HEK293 (cell line): Measurements from ENCODE around the gene ACAD8.

Source experiments
- CTCF ChIA-PET: fragments of 350-600 bp; formaldehyde crosslinking; extraction: SDS; loops from one replicate; lab custom pipeline; 2021; ENCODE audit warnings: antibody characterized with exemption; lab: Yijun Ruan, JAX
- POLR2A ChIA-PET: fragments of 300-600 bp; formaldehyde crosslinking; extraction: SDS; loops from one replicate; lab custom pipeline; 2020; ENCODE audit warnings: antibody characterized with exemption, inconsistent platforms; lab: Yijun Ruan, JAX
- H3K27ac ChIP-seq: fragments of 200-500 bp; sonication (Bioruptor generic); 2 replicates; pipeline ENCODE4 v1.5.1; 2014; ENCODE audit warnings: low read depth, low read length, control low read depth, inconsistent platforms; ENCODE audit errors: extremely low read depth
- H3K36me3 ChIP-seq, 2 experiments: fragments of 200-500 bp in 1 of 2; sonication (Bioruptor generic) in 1 of 2; 1 replicate in 1 of 2; 2 replicates in 1 of 2; pipeline ENCODE4 v1.5.1; 2014 to 2017; ENCODE audit warnings: inconsistent platforms in 2 of 2, low read length in 2 of 2; ENCODE audit not compliant: control insufficient read depth in 2 of 2, insufficient read depth in 1 of 2
- H3K4me1 ChIP-seq: fragments of 200-500 bp; sonication (Bioruptor generic); 2 replicates; pipeline ENCODE4 v1.5.1; 2014; ENCODE audit warnings: mild to moderate bottlenecking, low read length, inconsistent platforms; ENCODE audit not compliant: control insufficient read depth, insufficient read depth
- H3K4me3 ChIP-seq: 2 replicates; pipeline ENCODE4 v1.5.1; 2011; ENCODE audit warnings: low read depth, mild to moderate bottlenecking, control low read depth, low read length, moderate library complexity
- H3K9me3 ChIP-seq: fragments of 200-500 bp; sonication (Bioruptor generic); 2 replicates; pipeline ENCODE4 v1.5.1; 2014; ENCODE audit warnings: low read depth, low read length, inconsistent platforms; ENCODE audit not compliant: control insufficient read depth, insufficient read depth
- HOXA7 ChIP-seq: sonication (generic); formaldehyde crosslinking; IDR thresholded peaks from 2 replicates; pipeline ENCODE4 v1.8.1; 2022; ENCODE audit warnings: missing genetic modification reagents, borderline replicate concordance
- HOXC10 ChIP-seq: sonication (generic); formaldehyde crosslinking; IDR thresholded peaks from 2 replicates; pipeline ENCODE4 v1.8.1; 2023; ENCODE audit warnings: mild to moderate bottlenecking, missing genetic modification reagents
- KLF8 ChIP-seq: fragments of 450-650 bp; formaldehyde crosslinking; IDR thresholded peaks from 2 replicates; pipeline ENCODE4 v1.5.1; 2016; ENCODE audit warnings: missing biosample characterization, missing genetic modification characterization
- MEIS1 ChIP-seq: sonication (generic); formaldehyde crosslinking; IDR thresholded peaks from 2 replicates; pipeline ENCODE4 v1.8.1; 2022; ENCODE audit warnings: missing genetic modification reagents, mild to moderate bottlenecking, borderline replicate concordance
- OVOL3 ChIP-seq: fragments of 450-650 bp; formaldehyde crosslinking; IDR thresholded peaks from 2 replicates; pipeline ENCODE4 v1.5.1; 2016; ENCODE audit warnings: missing biosample characterization, missing genetic modification characterization
- PATZ1 ChIP-seq: fragments of 450-650 bp; formaldehyde crosslinking; IDR thresholded peaks from 2 replicates; pipeline ENCODE4 v1.5.1; 2016; ENCODE audit warnings: missing biosample characterization, missing genetic modification characterization
- PRDM4 ChIP-seq: fragments of 450-650 bp; formaldehyde crosslinking; IDR thresholded peaks from 2 replicates; pipeline ENCODE4 v1.5.1; 2017; ENCODE audit warnings: missing biosample characterization, missing genetic modification characterization
- REPIN1 ChIP-seq: fragments of 450-650 bp; formaldehyde crosslinking; IDR thresholded peaks from 2 replicates; pipeline ENCODE4 v1.5.1; 2017; ENCODE audit warnings: missing biosample characterization, missing genetic modification characterization, low read depth
- YY1 ChIP-seq: fragments of 450-650 bp; formaldehyde crosslinking; IDR thresholded peaks from 2 replicates; pipeline ENCODE4 v1.5.1; 2018; ENCODE audit warnings: missing biosample characterization, missing genetic modification characterization
- ZFP3 ChIP-seq: fragments of 450-650 bp; formaldehyde crosslinking; IDR thresholded peaks from 2 replicates; pipeline ENCODE4 v1.5.1; 2016; ENCODE audit warnings: low read depth, missing biosample characterization, missing genetic modification characterization
- ZNF133 ChIP-seq: fragments of 450-650 bp; formaldehyde crosslinking; IDR thresholded peaks from 2 replicates; pipeline ENCODE4 v1.5.1; 2016; ENCODE audit warnings: missing biosample characterization, missing genetic modification characterization
- ZNF148 ChIP-seq: fragments of 450-650 bp; formaldehyde crosslinking; IDR thresholded peaks from 2 replicates; pipeline ENCODE4 v1.5.0; 2017; ENCODE audit warnings: missing biosample characterization, missing genetic modification characterization, borderline replicate concordance
- ZNF2 ChIP-seq: fragments of 450-650 bp; formaldehyde crosslinking; IDR thresholded peaks from 2 replicates; pipeline ENCODE4 v1.5.1; 2016; ENCODE audit warnings: missing biosample characterization, missing genetic modification characterization
- ZNF239 ChIP-seq: fragments of 450-650 bp; formaldehyde crosslinking; IDR thresholded peaks from 2 replicates; pipeline ENCODE4 v1.5.1; 2016; ENCODE audit warnings: missing biosample characterization, missing genetic modification characterization
- ZNF302 ChIP-seq: fragments of 450-650 bp; formaldehyde crosslinking; IDR thresholded peaks from 2 replicates; pipeline ENCODE4 v1.5.1; 2016; ENCODE audit warnings: missing biosample characterization, missing genetic modification characterization, low read depth
- ZNF394 ChIP-seq: fragments of 450-650 bp; formaldehyde crosslinking; IDR thresholded peaks from 2 replicates; pipeline ENCODE4 v1.5.1; 2016; ENCODE audit warnings: missing biosample characterization, missing genetic modification characterization, mild to moderate bottlenecking, moderate library complexity, borderline replicate concordance
- ZNF473 ChIP-seq: fragments of 450-650 bp; formaldehyde crosslinking; IDR thresholded peaks from 2 replicates; pipeline ENCODE4 v1.5.1; 2017; ENCODE audit warnings: missing biosample characterization, missing genetic modification characterization
- ZNF629 ChIP-seq: fragments of 450-650 bp; formaldehyde crosslinking; IDR thresholded peaks from 2 replicates; pipeline ENCODE4 v1.5.1; 2017; ENCODE audit warnings: missing biosample characterization, missing genetic modification characterization
- ZNF654 ChIP-seq: fragments of 450-650 bp; formaldehyde crosslinking; IDR thresholded peaks from 2 replicates; pipeline ENCODE4 v1.5.1; 2016; ENCODE audit warnings: low read depth, missing biosample characterization, missing genetic modification characterization
- ZNF768 ChIP-seq: fragments of 450-650 bp; formaldehyde crosslinking; IDR thresholded peaks from 2 replicates; pipeline ENCODE4 v1.5.1; 2018; ENCODE audit warnings: missing biosample characterization, mild to moderate bottlenecking, missing genetic modification characterization
- ZNF837 ChIP-seq: fragments of 450-650 bp; formaldehyde crosslinking; IDR thresholded peaks from 2 replicates; pipeline ENCODE4 v1.5.1; 2016; ENCODE audit warnings: missing biosample characterization, missing genetic modification characterization
- TF ChIP-seq, protein P1 (sequence below): fragments of 450-650 bp; formaldehyde crosslinking; IDR thresholded peaks from 2 replicates; pipeline ENCODE4 v1.5.1; 2016; ENCODE audit warnings: missing biosample characterization, missing genetic modification characterization
- TF ChIP-seq, protein P2 (sequence below): fragments of 450-650 bp; formaldehyde crosslinking; conservative IDR thresholded peaks from 2 replicates; pipeline ENCODE4 v1.5.1; 2016; ENCODE audit warnings: low read depth, missing biosample characterization, missing genetic modification characterization
- TF ChIP-seq, protein P3 (sequence below): IDR thresholded peaks from 2 replicates; pipeline ENCODE4 v1.6.1; 2011; ENCODE audit warnings: mild to moderate bottlenecking, low read depth, low read length, borderline replicate concordance

ACAD8 gene

GRCh38 chr11:134207538-134208239 lies 45.7 kb upstream of the ACAD8 start:
- no peaks in the 10 kb centered on the region for H3K9me3 ChIP-seq
- no peak overlapping the region for H3K4me3 ChIP-seq
- POLR2A ChIA-PET = no interaction called here
- no peak overlapping the region for H3K27ac ChIP-seq
- H3K4me1 ChIP-seq = no peaks in the 10 kb centered on the region
- CTCF ChIA-PET = interaction anchor here (0.7 to 2.5 kb wide), 10 partner anchors 9 to 260 kb away, joined by 3 to 12 read pairs (median 4); no protein-coding TSS in a partner anchor
- H3K36me3 ChIP-seq = peaks cover 33 to 93% of the 10 kb centered on the region in 2 experiments
- no peak for TF ChIP-seq PATZ1 (tag by site-specific recombination)
- TF ChIP-seq, protein P1, sequence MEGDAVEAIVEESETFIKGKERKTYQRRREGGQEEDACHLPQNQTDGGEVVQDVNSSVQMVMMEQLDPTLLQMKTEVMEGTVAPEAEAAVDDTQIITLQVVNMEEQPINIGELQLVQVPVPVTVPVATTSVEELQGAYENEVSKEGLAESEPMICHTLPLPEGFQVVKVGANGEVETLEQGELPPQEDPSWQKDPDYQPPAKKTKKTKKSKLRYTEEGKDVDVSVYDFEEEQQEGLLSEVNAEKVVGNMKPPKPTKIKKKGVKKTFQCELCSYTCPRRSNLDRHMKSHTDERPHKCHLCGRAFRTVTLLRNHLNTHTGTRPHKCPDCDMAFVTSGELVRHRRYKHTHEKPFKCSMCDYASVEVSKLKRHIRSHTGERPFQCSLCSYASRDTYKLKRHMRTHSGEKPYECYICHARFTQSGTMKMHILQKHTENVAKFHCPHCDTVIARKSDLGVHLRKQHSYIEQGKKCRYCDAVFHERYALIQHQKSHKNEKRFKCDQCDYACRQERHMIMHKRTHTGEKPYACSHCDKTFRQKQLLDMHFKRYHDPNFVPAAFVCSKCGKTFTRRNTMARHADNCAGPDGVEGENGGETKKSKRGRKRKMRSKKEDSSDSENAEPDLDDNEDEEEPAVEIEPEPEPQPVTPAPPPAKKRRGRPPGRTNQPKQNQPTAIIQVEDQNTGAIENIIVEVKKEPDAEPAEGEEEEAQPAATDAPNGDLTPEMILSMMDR = peak; percentile 44; the same call in 1 of the 2 replicates
- no peak for TF ChIP-seq ZNF133 (tag by site-specific recombination)
- TF ChIP-seq, protein P2, sequence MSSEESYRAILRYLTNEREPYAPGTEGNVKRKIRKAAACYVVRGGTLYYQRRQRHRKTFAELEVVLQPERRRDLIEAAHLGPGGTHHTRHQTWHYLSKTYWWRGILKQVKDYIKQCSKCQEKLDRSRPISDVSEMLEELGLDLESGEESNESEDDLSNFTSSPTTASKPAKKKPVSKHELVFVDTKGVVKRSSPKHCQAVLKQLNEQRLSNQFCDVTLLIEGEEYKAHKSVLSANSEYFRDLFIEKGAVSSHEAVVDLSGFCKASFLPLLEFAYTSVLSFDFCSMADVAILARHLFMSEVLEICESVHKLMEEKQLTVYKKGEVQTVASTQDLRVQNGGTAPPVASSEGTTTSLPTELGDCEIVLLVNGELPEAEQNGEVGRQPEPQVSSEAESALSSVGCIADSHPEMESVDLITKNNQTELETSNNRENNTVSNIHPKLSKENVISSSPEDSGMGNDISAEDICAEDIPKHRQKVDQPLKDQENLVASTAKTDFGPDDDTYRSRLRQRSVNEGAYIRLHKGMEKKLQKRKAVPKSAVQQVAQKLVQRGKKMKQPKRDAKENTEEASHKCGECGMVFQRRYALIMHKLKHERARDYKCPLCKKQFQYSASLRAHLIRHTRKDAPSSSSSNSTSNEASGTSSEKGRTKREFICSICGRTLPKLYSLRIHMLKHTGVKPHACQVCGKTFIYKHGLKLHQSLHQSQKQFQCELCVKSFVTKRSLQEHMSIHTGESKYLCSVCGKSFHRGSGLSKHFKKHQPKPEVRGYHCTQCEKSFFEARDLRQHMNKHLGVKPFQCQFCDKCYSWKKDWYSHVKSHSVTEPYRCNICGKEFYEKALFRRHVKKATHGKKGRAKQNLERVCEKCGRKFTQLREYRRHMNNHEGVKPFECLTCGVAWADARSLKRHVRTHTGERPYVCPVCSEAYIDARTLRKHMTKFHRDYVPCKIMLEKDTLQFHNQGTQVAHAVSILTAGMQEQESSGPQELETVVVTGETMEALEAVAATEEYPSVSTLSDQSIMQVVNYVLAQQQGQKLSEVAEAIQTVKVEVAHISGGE (tag by site-specific recombination) = no peak
- peak; percentile 79 for TF ChIP-seq ZNF2 (tag by site-specific recombination)
- TF ChIP-seq ZNF394 (tag by site-specific recombination) = no peak
- no peak for TF ChIP-seq KLF8 (tag by site-specific recombination)
- no peak for TF ChIP-seq HOXC10 (CRISPR knock-in tag)
- no peak for TF ChIP-seq PRDM4 (tag by site-specific recombination)
- TF ChIP-seq OVOL3 = no peak
- TF ChIP-seq ZNF629 (tag by site-specific recombination) = no peak
- TF ChIP-seq YY1 (tag by site-specific recombination) = no peak
- TF ChIP-seq ZNF239 (tag by site-specific recombination) = no peak
- TF ChIP-seq ZFP3 = no peak
- peak; percentile 19; the same call in 1 of the 2 replicates for TF ChIP-seq ZNF654 (tag by site-specific recombination)
- TF ChIP-seq MEIS1 = no peak
- TF ChIP-seq ZNF473 (tag by site-specific recombination) = no peak
- no peak for TF ChIP-seq ZNF768 (tag by site-specific recombination)
- TF ChIP-seq ZNF148 (tag by site-specific recombination) = no peak
- no peak for TF ChIP-seq ZNF837 (tag by site-specific recombination)
- no peak for TF ChIP-seq REPIN1 (tag by site-specific recombination)
- TF ChIP-seq, protein P3, sequence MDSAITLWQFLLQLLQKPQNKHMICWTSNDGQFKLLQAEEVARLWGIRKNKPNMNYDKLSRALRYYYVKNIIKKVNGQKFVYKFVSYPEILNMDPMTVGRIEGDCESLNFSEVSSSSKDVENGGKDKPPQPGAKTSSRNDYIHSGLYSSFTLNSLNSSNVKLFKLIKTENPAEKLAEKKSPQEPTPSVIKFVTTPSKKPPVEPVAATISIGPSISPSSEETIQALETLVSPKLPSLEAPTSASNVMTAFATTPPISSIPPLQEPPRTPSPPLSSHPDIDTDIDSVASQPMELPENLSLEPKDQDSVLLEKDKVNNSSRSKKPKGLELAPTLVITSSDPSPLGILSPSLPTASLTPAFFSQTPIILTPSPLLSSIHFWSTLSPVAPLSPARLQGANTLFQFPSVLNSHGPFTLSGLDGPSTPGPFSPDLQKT = no peak
- no peak for TF ChIP-seq HOXA7 (CRISPR knock-in tag)
- no peak for TF ChIP-seq ZNF302 (tag by site-specific recombination)
- TF ChIP-seq, all 188 proteins: peak for 3
